Prostate gland (tissue), 2 donors: ENCODE data around the gene RHCE. TPM values are rescaled to one million over a fixed set of nuclear protein-coding genes. Genes with fewer than 3 reads are reported as not detected.
"Not testable (repeated sequence)": the region's sequence is repeated elsewhere in the genome, so short reads cannot be mapped to it uniquely, and the experiment has no call there.

Experiments
- DNase-seq: peaks from one replicate; pipeline ENCODE4 v3.0.0-alpha.2; 2019; ENCODE audit warnings: low spot score
- H3K27ac ChIP-seq, 2 donors: fragments of 200-600 bp; sonication (generic); 2 replicates each; pipeline ENCODE4 v1.5.1; 2017 to 2019
- H3K27me3 ChIP-seq: fragments of 200-600 bp; sonication (generic); replicated peaks from 2 replicates; pipeline ENCODE4 v1.5.1; 2019; ENCODE audit not compliant: insufficient read depth
- H3K36me3 ChIP-seq, 2 donors: fragments of 200-600 bp; sonication (generic); 1 replicate in 1 of 2; 2 replicates in 1 of 2; pipeline versions ENCODE4 v1.5.1 to v1.8.1; 2017 to 2019
- H3K4me1 ChIP-seq: fragments of 200-600 bp; sonication (generic); replicated peaks from 2 replicates; pipeline ENCODE4 v1.5.1; 2019
- H3K4me3 ChIP-seq, 2 donors: fragments of 200-600 bp; sonication (generic); 2 replicates each; pipeline ENCODE4 v1.5.1; 2017 to 2019
- H3K9me3 ChIP-seq: fragments of 200-600 bp; sonication (generic); 2 replicates; pipeline ENCODE4 v1.5.1; 2017
- CTCF ChIP-seq, 4 experiments: fragments of 200-600 bp in 2 of 4; fragments of 450-650 bp in 2 of 4; sonication (generic) in 2 of 4; IDR thresholded peaks; 1 replicate in 3 of 4; 2 replicates in 1 of 4; pipeline ENCODE4 v1.5.1; 2016 to 2019; ENCODE audit warnings: antibody characterized with exemption in 4 of 4, mild to moderate bottlenecking in 2 of 4, moderate library complexity in 2 of 4
- POLR2A ChIP-seq: fragments of 450-650 bp; IDR thresholded peaks from one replicate; pipeline ENCODE4 v1.6.1; 2016; ENCODE audit warnings: antibody characterized with exemption, mild to moderate bottlenecking
- POLR2AphosphoS5 ChIP-seq: sonication (generic); formaldehyde crosslinking; IDR thresholded peaks from one replicate; pipeline ENCODE4 v1.6.1; 2017; ENCODE audit warnings: antibody characterized with exemption
- WGBS: methylation state at CpG from one replicate; pipeline ENCODE4 v1.1.5; 2018; 5-methylcytosine and 5-hydroxymethylcytosine counted together
- intact Hi-C: fragments of 100-400 bp; cut with DNase I; formaldehyde crosslinking; loops from one replicate; pipeline ENCODE4 v1.14.2; 2022
- total RNA-seq, 2 donors: library from RNA; depleted of rRNA; stranded (reverse); fragments of >200 nt; gene quantifications; one replicate each; pipeline ENCODE4 v1.1.0, GENCODE V29; 2016

The RHCE gene
- total RNA-seq, 2 donors from 2014 or later = 2.4 to 3.9 TPM

GRCh38 chr1:25461849-25462248 lies 41.2 kb upstream of the RHCE start:
- TF ChIP-seq CTCF (IDR thresholded peaks at IDR 0.05) (no peak), POLR2AphosphoS5 (no peak), POLR2A (no peak)
- no peak overlapping the region for H3K27ac ChIP-seq
- no peaks in the 10 kb centered on the region for H3K9me3 ChIP-seq
- no peak for DNase-seq
- intact Hi-C loops = no loop called here
- 83% methylated on average over 2 of the region's 2 CpGs for WGBS
- peaks cover 8% of the 10 kb centered on the region for H3K4me1 ChIP-seq
- H3K36me3 ChIP-seq = no peaks in the 10 kb centered on the region
- H3K27me3 ChIP-seq = no peaks in the 10 kb centered on the region
- H3K4me3 ChIP-seq = no peak overlapping the region

- H3K27me3 ChIP-seq, H3K4me3 ChIP-seq, H3K4me1 ChIP-seq, H3K36me3 ChIP-seq, H3K9me3 ChIP-seq, intact Hi-C loops, DNase-seq: not testable (repeated sequence)
- WGBS = 86% methylated on average over 4 of the region's 4 CpGs
- H3K27ac ChIP-seq = peak overlapping the region in 1 of 2 donors; percentile 54
These were observed 40.2 kb upstream of the RHCE start for GRCh38 chr1:25460816-25461215.

GRCh38 chr1:25460020-25460419 lies 39.4 kb upstream of the RHCE start:
- Histone ChIP-seq H3K36me3 (no peaks in the 10 kb centered on the region), H3K27ac (peak overlapping the region; percentile 7 to 54), H3K4me1 (peaks cover 8% of the 10 kb centered on the region), H3K9me3 (no peaks in the 10 kb centered on the region), H3K4me3 (no peak overlapping the region), H3K27me3 (no peaks in the 10 kb centered on the region)
- 37% methylated on average over 3 of the region's 3 CpGs for WGBS
- intact Hi-C loops = no loop called here
- TF ChIP-seq POLR2A (no peak), CTCF (IDR thresholded peaks at IDR 0.05) (no peak), POLR2AphosphoS5 (no peak)
- DNase-seq = no peak

GRCh38 chr1:25458541-25459298 lies 38.1 kb upstream of the RHCE start:
- DNase-seq = peak; percentile 57
- Histone ChIP-seq H3K9me3 (no peaks in the 10 kb centered on the region), H3K4me3 (no peak overlapping the region), H3K27ac (peak overlapping the region; percentile 29 to 54), H3K36me3 (no peaks in the 10 kb centered on the region), H3K4me1 (peaks cover 8% of the 10 kb centered on the region), H3K27me3 (no peaks in the 10 kb centered on the region)
- intact Hi-C loops = no loop called here
- 40% methylated on average over 7 of the region's 7 CpGs for WGBS
- peak; percentile 71 for TF ChIP-seq POLR2AphosphoS5
- TF ChIP-seq POLR2A = no peak

GRCh38 chr1:25456502-25456901 lies 35.9 kb upstream of the RHCE start:
- 89% methylated on average over 4 of the region's 4 CpGs for WGBS

GRCh38 chr1:25451908-25452307 lies 31.3 kb upstream of the RHCE start:
- H3K9me3 ChIP-seq = no peaks in the 10 kb centered on the region
- 94% methylated on average over 3 of the region's 3 CpGs for WGBS

More at GRCh38 chr1:25456502-25456901, 35.9 kb upstream of the RHCE start:
- no peaks in the 10 kb centered on the region for H3K9me3 ChIP-seq
- no peaks in the 10 kb centered on the region for H3K27me3 ChIP-seq
- intact Hi-C loops = no loop called here
- H3K4me1 ChIP-seq = peaks cover 3% of the 10 kb centered on the region
- no peak overlapping the region for H3K4me3 ChIP-seq
- no peaks in the 10 kb centered on the region for H3K36me3 ChIP-seq
- DNase-seq = no peak
- no peak for TF ChIP-seq POLR2AphosphoS5
- H3K27ac ChIP-seq = no peak overlapping the region

More at GRCh38 chr1:25451908-25452307, 31.3 kb upstream of the RHCE start:
- DNase-seq = no peak
- Histone ChIP-seq H3K4me1 (no peaks in the 10 kb centered on the region), H3K4me3 (no peak overlapping the region), H3K36me3 (no peaks in the 10 kb centered on the region), H3K27ac (no peak overlapping the region), H3K27me3 (no peaks in the 10 kb centered on the region)
- TF ChIP-seq CTCF (IDR thresholded peaks at IDR 0.05) (no peak), POLR2A (no peak), POLR2AphosphoS5 (no peak)
- intact Hi-C loops = no loop called here
